ENCODE results near the gene PEX11A.
A peak's percentile ranks its signal among the peaks of the same experiment; 100 is the strongest.
"Not testable (repeated sequence)": the region's sequence is repeated elsewhere in the genome, so short reads cannot be mapped to it uniquely, and the experiment has no call there.

The PEX11A gene

GRCh38 chr15:89693696-89694095 lies 3.1 kb upstream of the PEX11A start:
- Histone ChIP-seq H3K27me3 (replicated peaks in 2 of 5; ENCODE audit: control insufficient read depth in 4 of 5, insufficient read depth in 5 of 5, low read length in 4 of 5) (no peaks in the 10 kb centered on the region), H3K9me3 (ENCODE audit: control extremely low read depth in 1 of 5, control insufficient read depth in 4 of 5, insufficient read depth in 2 of 5, low read depth in 1 of 5, low read length in 4 of 5) (no peaks in the 10 kb centered on the region), H3K4me3 (ENCODE audit: control insufficient read depth in 1 of 7, extremely low read depth in 1 of 7, insufficient read depth in 4 of 7, low read depth in 2 of 7, low read length in 6 of 7) (no peak overlapping the region), H3K36me3 (ENCODE audit: control insufficient read depth in 4 of 4, insufficient read depth in 4 of 4, low read length in 3 of 4) (no peaks in the 10 kb centered on the region), H3K27ac (ENCODE audit: insufficient read depth in 1 of 2, low read depth in 1 of 2, low read length in 2 of 2, poor library complexity in 1 of 2, severe bottlenecking in 2 of 2) (no peak overlapping the region), H3K4me1 (ENCODE audit: control extremely low read depth in 1 of 4, control insufficient read depth in 4 of 4, insufficient read depth in 4 of 4, low read length in 3 of 4) (peaks cover 0 to 17% (median 7%) of the 10 kb centered on the region in 4 experiments)
- no CpG with 5 or more reads among the region's 1 CpG for WGBS (ENCODE audit: insufficient coverage)
- POLR2A ChIA-PET = no interaction called here
- CTCF ChIA-PET = no interaction called here
- no peak for DNase-seq

GRCh38 chr15:89693091-89693490 lies 2.5 kb upstream of the PEX11A start:
- ChIA-PET CTCF (no interaction called here), POLR2A (no interaction called here)
- Histone ChIP-seq H3K27me3 (replicated peaks in 2 of 5; ENCODE audit: control insufficient read depth in 4 of 5, insufficient read depth in 5 of 5, low read length in 4 of 5) (no peaks in the 10 kb centered on the region), H3K9me3 (ENCODE audit: control extremely low read depth in 1 of 5, control insufficient read depth in 4 of 5, insufficient read depth in 2 of 5, low read depth in 1 of 5, low read length in 4 of 5) (no peaks in the 10 kb centered on the region), H3K4me1 (ENCODE audit: control extremely low read depth in 1 of 4, control insufficient read depth in 4 of 4, insufficient read depth in 4 of 4, low read length in 3 of 4) (peaks cover 0 to 17% (median 7%) of the 10 kb centered on the region in 4 experiments), H3K36me3 (ENCODE audit: control insufficient read depth in 4 of 4, insufficient read depth in 4 of 4, low read length in 3 of 4) (no peaks in the 10 kb centered on the region), H3K4me3 (ENCODE audit: control insufficient read depth in 1 of 7, extremely low read depth in 1 of 7, insufficient read depth in 4 of 7, low read depth in 2 of 7, low read length in 6 of 7) (no peak overlapping the region), H3K27ac (ENCODE audit: insufficient read depth in 1 of 2, low read depth in 1 of 2, low read length in 2 of 2, poor library complexity in 1 of 2, severe bottlenecking in 2 of 2) (no peak overlapping the region)
- 0% methylated on average over 1 of the region's 2 CpGs for WGBS (ENCODE audit: insufficient coverage)
- no peak for DNase-seq

- H3K36me3 ChIP-seq (ENCODE audit: control insufficient read depth in 4 of 4, insufficient read depth in 4 of 4, low read length in 3 of 4); H3K9me3 ChIP-seq (ENCODE audit: control extremely low read depth in 1 of 5, control insufficient read depth in 4 of 5, insufficient read depth in 2 of 5, low read depth in 1 of 5, low read length in 4 of 5); CTCF ChIA-PET; H3K27me3 ChIP-seq (replicated peaks in 2 of 5; ENCODE audit: control insufficient read depth in 4 of 5, insufficient read depth in 5 of 5, low read length in 4 of 5); DNase-seq: not testable (repeated sequence)
- H3K4me3 ChIP-seq (ENCODE audit: control insufficient read depth in 1 of 7, extremely low read depth in 1 of 7, insufficient read depth in 4 of 7, low read depth in 2 of 7, low read length in 6 of 7) = peak overlapping the region; percentile 75 to 99 (median 87)
- 65% methylated on average over 10 of the region's 15 CpGs for WGBS (ENCODE audit: insufficient coverage)
- POLR2A ChIA-PET = interaction anchor here (0.6 kb wide), 1 partner anchor 735 kb away, joined by 4 read pairs; no protein-coding TSS in a partner anchor
- peak overlapping the region in 1 of 2 experiments; percentile 55 for H3K27ac ChIP-seq (ENCODE audit: insufficient read depth in 1 of 2, low read depth in 1 of 2, low read length in 2 of 2, poor library complexity in 1 of 2, severe bottlenecking in 2 of 2)
- peaks cover 0 to 17% (median 7%) of the 10 kb centered on the region in 4 experiments for H3K4me1 ChIP-seq (ENCODE audit: control extremely low read depth in 1 of 4, control insufficient read depth in 4 of 4, insufficient read depth in 4 of 4, low read length in 3 of 4)
These were observed 651 bp downstream of the PEX11A start for GRCh38 chr15:89689930-89690275.

- POLR2A ChIA-PET = no interaction called here
- H3K27ac ChIP-seq (ENCODE audit: insufficient read depth in 1 of 2, low read depth in 1 of 2, low read length in 2 of 2, poor library complexity in 1 of 2, severe bottlenecking in 2 of 2) = no peak overlapping the region
- peaks cover 0 to 17% (median 7%) of the 10 kb centered on the region in 4 experiments for H3K4me1 ChIP-seq (ENCODE audit: control extremely low read depth in 1 of 4, control insufficient read depth in 4 of 4, insufficient read depth in 4 of 4, low read length in 3 of 4)
- no peaks in the 10 kb centered on the region for H3K9me3 ChIP-seq (ENCODE audit: control extremely low read depth in 1 of 5, control insufficient read depth in 4 of 5, insufficient read depth in 2 of 5, low read depth in 1 of 5, low read length in 4 of 5)
- H3K4me3 ChIP-seq (ENCODE audit: control insufficient read depth in 1 of 7, extremely low read depth in 1 of 7, insufficient read depth in 4 of 7, low read depth in 2 of 7, low read length in 6 of 7) = no peak overlapping the region
- DNase-seq = no peak
- no peaks in the 10 kb centered on the region for H3K27me3 ChIP-seq (replicated peaks in 2 of 5; ENCODE audit: control insufficient read depth in 4 of 5, insufficient read depth in 5 of 5, low read length in 4 of 5)
- CTCF ChIA-PET = no interaction called here
- peaks cover 2 to 16% (median 7%) of the 10 kb centered on the region in 4 experiments for H3K36me3 ChIP-seq (ENCODE audit: control insufficient read depth in 4 of 4, insufficient read depth in 4 of 4, low read length in 3 of 4)
These were observed 4.0 kb downstream of the PEX11A start for GRCh38 chr15:89686522-89686921.

- ChIA-PET CTCF (no interaction called here), POLR2A (no interaction called here)
- H3K36me3 ChIP-seq (ENCODE audit: control insufficient read depth in 4 of 4, insufficient read depth in 4 of 4, low read length in 3 of 4) = peaks cover 2 to 16% (median 7%) of the 10 kb centered on the region in 4 experiments
- H3K4me1 ChIP-seq (ENCODE audit: control extremely low read depth in 1 of 4, control insufficient read depth in 4 of 4, insufficient read depth in 4 of 4, low read length in 3 of 4) = peaks cover 0 to 15% (median 6%) of the 10 kb centered on the region in 4 experiments
- no peak overlapping the region for H3K4me3 ChIP-seq (ENCODE audit: control insufficient read depth in 1 of 7, extremely low read depth in 1 of 7, insufficient read depth in 4 of 7, low read depth in 2 of 7, low read length in 6 of 7)
- DNase-seq = no peak
- no peaks in the 10 kb centered on the region for H3K9me3 ChIP-seq (ENCODE audit: control extremely low read depth in 1 of 5, control insufficient read depth in 4 of 5, insufficient read depth in 2 of 5, low read depth in 1 of 5, low read length in 4 of 5)
- no peaks in the 10 kb centered on the region for H3K27me3 ChIP-seq (replicated peaks in 2 of 5; ENCODE audit: control insufficient read depth in 4 of 5, insufficient read depth in 5 of 5, low read length in 4 of 5)
- 100% methylated on average over 1 of the region's 2 CpGs for WGBS (ENCODE audit: insufficient coverage)
- no peak overlapping the region for H3K27ac ChIP-seq (ENCODE audit: insufficient read depth in 1 of 2, low read depth in 1 of 2, low read length in 2 of 2, poor library complexity in 1 of 2, severe bottlenecking in 2 of 2)
These were observed 4.6 kb downstream of the PEX11A start for GRCh38 chr15:89685995-89686394.

GRCh38 chr15:89681146-89681545 lies 9.4 kb downstream of the PEX11A start:
- Histone ChIP-seq H3K9me3 (ENCODE audit: control extremely low read depth in 1 of 5, control insufficient read depth in 4 of 5, insufficient read depth in 2 of 5, low read depth in 1 of 5, low read length in 4 of 5) (no peaks in the 10 kb centered on the region), H3K4me3 (ENCODE audit: control insufficient read depth in 1 of 7, extremely low read depth in 1 of 7, insufficient read depth in 4 of 7, low read depth in 2 of 7, low read length in 6 of 7) (no peak overlapping the region), H3K4me1 (ENCODE audit: control extremely low read depth in 1 of 4, control insufficient read depth in 4 of 4, insufficient read depth in 4 of 4, low read length in 3 of 4) (no peaks in the 10 kb centered on the region), H3K27me3 (replicated peaks in 2 of 5; ENCODE audit: control insufficient read depth in 4 of 5, insufficient read depth in 5 of 5, low read length in 4 of 5) (peaks cover 0 to 3% (median 0%) of the 10 kb centered on the region in 5 experiments), H3K27ac (ENCODE audit: insufficient read depth in 1 of 2, low read depth in 1 of 2, low read length in 2 of 2, poor library complexity in 1 of 2, severe bottlenecking in 2 of 2) (no peak overlapping the region), H3K36me3 (ENCODE audit: control insufficient read depth in 4 of 4, insufficient read depth in 4 of 4, low read length in 3 of 4) (peaks cover 2 to 16% (median 7%) of the 10 kb centered on the region in 4 experiments)
- CTCF ChIA-PET = no interaction called here
- POLR2A ChIA-PET = no interaction called here
- 89% methylated on average over 1 of the region's 2 CpGs for WGBS (ENCODE audit: insufficient coverage)
- no peak for DNase-seq

GRCh38 chr15:89680282-89680873 lies 10.2 kb downstream of the PEX11A start:
- CTCF ChIA-PET = no interaction called here
- Histone ChIP-seq H3K27me3 (replicated peaks in 2 of 5; ENCODE audit: control insufficient read depth in 4 of 5, insufficient read depth in 5 of 5, low read length in 4 of 5) (peaks cover 0 to 3% (median 0%) of the 10 kb centered on the region in 5 experiments), H3K4me3 (ENCODE audit: control insufficient read depth in 1 of 7, extremely low read depth in 1 of 7, insufficient read depth in 4 of 7, low read depth in 2 of 7, low read length in 6 of 7) (no peak overlapping the region), H3K4me1 (ENCODE audit: control extremely low read depth in 1 of 4, control insufficient read depth in 4 of 4, insufficient read depth in 4 of 4, low read length in 3 of 4) (no peaks in the 10 kb centered on the region), H3K36me3 (ENCODE audit: control insufficient read depth in 4 of 4, insufficient read depth in 4 of 4, low read length in 3 of 4) (peaks cover 2 to 16% (median 7%) of the 10 kb centered on the region in 4 experiments), H3K27ac (ENCODE audit: insufficient read depth in 1 of 2, low read depth in 1 of 2, low read length in 2 of 2, poor library complexity in 1 of 2, severe bottlenecking in 2 of 2) (no peak overlapping the region), H3K9me3 (ENCODE audit: control extremely low read depth in 1 of 5, control insufficient read depth in 4 of 5, insufficient read depth in 2 of 5, low read depth in 1 of 5, low read length in 4 of 5) (no peaks in the 10 kb centered on the region)
- POLR2A ChIA-PET = no interaction called here
- 90% methylated on average over 3 of the region's 5 CpGs for WGBS (ENCODE audit: insufficient coverage)
- no peak for DNase-seq

Data from common myeloid progenitor, CD34-positive (primary cell).